Thyroid gland (tissue), 4 donors: Measurements from ENCODE around the gene MBNL2. TPM values are rescaled to one million over a fixed set of nuclear protein-coding genes. Genes with fewer than 3 reads are reported as not detected.
A peak's percentile ranks its signal among the peaks of the same experiment; 100 is the strongest.

ENCODE experiments used
- DNase-seq, 2 donors: peaks; one replicate each; pipeline ENCODE4 v3.0.0-alpha.2; 2019
- H3K27ac ChIP-seq, 3 donors: fragments of 200-600 bp; sonication (generic); 1 replicate in 2 of 3; 2 replicates in 1 of 3; pipeline ENCODE4 v1.5.1; 2016 to 2019; ENCODE audit warnings: mild to moderate bottlenecking in 1 of 3, moderate library complexity in 1 of 3
- H3K27me3 ChIP-seq: fragments of 200-600 bp; sonication (generic); one replicate; pipeline ENCODE4 v1.5.1; 2019
- H3K36me3 ChIP-seq, 2 donors: fragments of 200-600 bp; sonication (generic); one replicate each; pipeline ENCODE4 v1.5.1; 2016 to 2019
- H3K4me1 ChIP-seq, 2 donors: fragments of 200-600 bp; sonication (generic); one replicate each; pipeline ENCODE4 v1.5.1; 2017 to 2019
- H3K4me3 ChIP-seq, 3 donors: fragments of 200-600 bp; sonication (generic); replicated peaks in 1 of 3; 1 replicate in 2 of 3; 2 replicates in 1 of 3; pipeline ENCODE4 v1.5.1; 2016; ENCODE audit warnings: mild to moderate bottlenecking in 1 of 3
- H3K9me3 ChIP-seq: fragments of 200-600 bp; sonication (generic); one replicate; pipeline ENCODE4 v1.5.1; 2017
- POLR2A ChIP-seq, 2 donors: fragments of 450-650 bp; IDR thresholded peaks; one replicate each; pipeline ENCODE4 v1.6.1; 2017; ENCODE audit warnings: antibody characterized with exemption in 2 of 2, mild to moderate bottlenecking in 2 of 2, moderate library complexity in 1 of 2
- WGBS, 2 donors: methylation state at CpG; one replicate each; pipeline ENCODE4 v1.1.5; 2017; 5-methylcytosine and 5-hydroxymethylcytosine counted together
- intact Hi-C: fragments of 100-400 bp; cut with DNase I; formaldehyde crosslinking; loops from one replicate; pipeline ENCODE4 v1.15.1; 2023
- total RNA-seq, 4 donors: library from RNA; depleted of rRNA; stranded (reverse); fragments of >200 nt; gene quantifications; one replicate each; pipeline ENCODE4 v1.2.3, GENCODE V29; 2016
- TF ChIP-seq, protein P1 (sequence below), 6 experiments: fragments of 200-600 bp in 3 of 6; fragments of 450-650 bp in 3 of 6; sonication (generic) in 3 of 6; IDR thresholded peaks; one replicate each; pipeline ENCODE4 v1.5.1; 2016 to 2019; ENCODE audit warnings: antibody characterized with exemption in 6 of 6, mild to moderate bottlenecking in 2 of 6, inconsistent platforms in 1 of 6, moderate library complexity in 1 of 6

The MBNL2 gene
- total RNA-seq, 4 donors from 2014 or later = 93.4 to 99.9 (median 98.3) TPM

- no peaks in the 10 kb centered on the region for H3K9me3 ChIP-seq
- no peak for DNase-seq
- WGBS, 2 donors = 56 to 61% methylated on average over 4 of the region's 4 CpGs
- TF ChIP-seq, protein P1, sequence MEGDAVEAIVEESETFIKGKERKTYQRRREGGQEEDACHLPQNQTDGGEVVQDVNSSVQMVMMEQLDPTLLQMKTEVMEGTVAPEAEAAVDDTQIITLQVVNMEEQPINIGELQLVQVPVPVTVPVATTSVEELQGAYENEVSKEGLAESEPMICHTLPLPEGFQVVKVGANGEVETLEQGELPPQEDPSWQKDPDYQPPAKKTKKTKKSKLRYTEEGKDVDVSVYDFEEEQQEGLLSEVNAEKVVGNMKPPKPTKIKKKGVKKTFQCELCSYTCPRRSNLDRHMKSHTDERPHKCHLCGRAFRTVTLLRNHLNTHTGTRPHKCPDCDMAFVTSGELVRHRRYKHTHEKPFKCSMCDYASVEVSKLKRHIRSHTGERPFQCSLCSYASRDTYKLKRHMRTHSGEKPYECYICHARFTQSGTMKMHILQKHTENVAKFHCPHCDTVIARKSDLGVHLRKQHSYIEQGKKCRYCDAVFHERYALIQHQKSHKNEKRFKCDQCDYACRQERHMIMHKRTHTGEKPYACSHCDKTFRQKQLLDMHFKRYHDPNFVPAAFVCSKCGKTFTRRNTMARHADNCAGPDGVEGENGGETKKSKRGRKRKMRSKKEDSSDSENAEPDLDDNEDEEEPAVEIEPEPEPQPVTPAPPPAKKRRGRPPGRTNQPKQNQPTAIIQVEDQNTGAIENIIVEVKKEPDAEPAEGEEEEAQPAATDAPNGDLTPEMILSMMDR (IDR thresholded peaks at IDR 0.05) = no peak
- no peak for TF ChIP-seq POLR2A (IDR thresholded peaks at IDR 0.05)
- intact Hi-C loops = no loop called here
- no peaks in the 10 kb centered on the region for H3K36me3 ChIP-seq
- peak overlapping the region; percentile 97 to 100 (median 98) for H3K27ac ChIP-seq
- H3K4me3 ChIP-seq = peak overlapping the region in 2 of 3 donors; percentile 0 to 17
- H3K27me3 ChIP-seq = no peaks in the 10 kb centered on the region
- H3K4me1 ChIP-seq = peaks cover 34 to 53% of the 10 kb centered on the region in 2 donors
Measured at GRCh38 chr13:97225533-97225932, 3.4 kb downstream of the MBNL2 start.

DNA sequence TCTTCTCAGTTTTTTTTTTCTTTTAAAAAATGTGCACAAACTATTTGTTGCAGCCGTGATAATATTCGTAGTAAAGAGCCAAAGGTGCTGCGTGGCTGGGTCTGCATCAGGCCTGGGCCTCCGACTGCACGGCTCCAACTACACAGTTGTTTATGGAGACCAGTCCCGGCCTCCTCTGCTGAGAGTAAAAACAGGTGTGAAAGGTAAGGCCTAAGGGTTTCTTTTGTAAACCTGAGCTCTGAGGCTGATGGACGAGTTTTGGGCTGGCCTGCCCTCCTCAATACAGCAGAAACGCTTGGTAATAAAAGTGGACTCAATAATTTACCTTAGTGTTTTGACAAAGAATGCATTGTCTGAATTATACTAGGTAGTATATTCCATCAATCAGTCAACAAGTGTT, 3.9 kb downstream of the MBNL2 start:
- 48 to 52% methylated on average over 8 of the region's 8 CpGs for WGBS, 2 donors

DNA sequence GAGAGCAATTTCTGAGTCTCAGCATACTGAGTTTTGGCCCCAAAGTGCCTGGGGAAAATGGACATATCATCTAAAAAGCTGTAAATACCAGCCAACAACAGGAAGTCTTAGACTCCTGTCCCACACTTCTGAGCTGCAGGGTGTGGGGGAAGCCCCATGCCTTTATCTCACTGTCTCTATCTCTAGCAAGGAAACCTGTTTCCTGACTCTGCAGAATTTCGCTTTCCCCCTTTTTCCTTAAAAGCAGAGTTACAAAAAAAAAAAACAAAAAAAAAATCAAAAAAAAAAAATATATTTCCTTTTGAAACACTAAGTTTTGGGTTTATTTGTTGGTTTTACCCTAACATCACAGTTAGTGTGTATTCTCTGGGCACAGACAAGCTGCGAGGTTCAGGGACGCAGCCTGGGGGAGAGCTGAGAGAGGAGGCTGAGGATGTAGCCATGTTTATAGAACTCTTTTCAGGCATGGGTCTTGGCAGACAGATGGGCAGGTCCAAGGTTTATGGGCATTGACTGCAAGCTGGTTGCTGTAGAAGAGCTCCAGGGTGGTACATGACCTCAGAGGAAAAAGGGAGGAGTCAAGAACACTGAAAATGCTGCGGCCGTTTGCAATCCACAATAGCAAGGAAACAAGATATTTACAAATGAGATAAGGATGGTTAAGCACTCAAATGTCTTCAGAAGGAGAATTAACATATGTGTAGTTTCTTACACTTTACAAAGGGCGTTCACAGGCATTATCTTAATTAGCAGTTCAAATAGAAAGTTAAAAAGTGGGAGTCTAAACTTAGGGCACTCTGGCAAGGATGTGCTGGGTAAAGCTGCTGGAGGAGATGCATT, 4.9 kb downstream of the MBNL2 start:
- no peak for DNase-seq
- no peaks in the 10 kb centered on the region for H3K36me3 ChIP-seq
- 69 to 74% methylated on average over 6 of the region's 6 CpGs for WGBS, 2 donors
- peaks cover 34 to 47% of the 10 kb centered on the region in 2 donors for H3K4me1 ChIP-seq
- H3K4me3 ChIP-seq = no peak overlapping the region
- intact Hi-C loops = no loop called here
- H3K27me3 ChIP-seq = no peaks in the 10 kb centered on the region
- H3K9me3 ChIP-seq = no peaks in the 10 kb centered on the region
- peak overlapping the region in 1 of 3 donors; percentile 45 for H3K27ac ChIP-seq
- TF ChIP-seq POLR2A (IDR thresholded peaks at IDR 0.05) = no peak
- TF ChIP-seq, protein P1 (IDR thresholded peaks at IDR 0.05) = no peak

More for the DNA sequence above, 3.9 kb downstream of the MBNL2 start:
- Histone ChIP-seq H3K9me3 (no peaks in the 10 kb centered on the region), H3K4me1 (peaks cover 34 to 53% of the 10 kb centered on the region in 2 donors), H3K36me3 (no peaks in the 10 kb centered on the region), H3K27me3 (no peaks in the 10 kb centered on the region), H3K27ac (peak overlapping the region; percentile 97 to 100 (median 98)), H3K4me3 (peak overlapping the region in 1 of 3 donors; percentile 17)
- DNase-seq = peak; percentile 8 to 21
- intact Hi-C loops = no loop called here
- TF ChIP-seq, protein P1 (IDR thresholded peaks at IDR 0.05) = no peak
- peak in 1 of 2 donors; percentile 6 for TF ChIP-seq POLR2A (IDR thresholded peaks at IDR 0.05)

GRCh38 chr13:97228850-97229521, 6.9 kb downstream of the MBNL2 start:
- H3K27me3 ChIP-seq = no peaks in the 10 kb centered on the region
- no peak overlapping the region for H3K27ac ChIP-seq
- no peak overlapping the region for H3K4me3 ChIP-seq
- no peaks in the 10 kb centered on the region for H3K36me3 ChIP-seq
- intact Hi-C loops = no loop called here
- H3K4me1 ChIP-seq = peaks cover 39 to 53% of the 10 kb centered on the region in 2 donors
- 77 to 78% methylated on average over 3 of the region's 3 CpGs for WGBS, 2 donors
- no peaks in the 10 kb centered on the region for H3K9me3 ChIP-seq
- no peak for DNase-seq
- TF ChIP-seq, protein P1 (IDR thresholded peaks at IDR 0.05) = no peak

DNA sequence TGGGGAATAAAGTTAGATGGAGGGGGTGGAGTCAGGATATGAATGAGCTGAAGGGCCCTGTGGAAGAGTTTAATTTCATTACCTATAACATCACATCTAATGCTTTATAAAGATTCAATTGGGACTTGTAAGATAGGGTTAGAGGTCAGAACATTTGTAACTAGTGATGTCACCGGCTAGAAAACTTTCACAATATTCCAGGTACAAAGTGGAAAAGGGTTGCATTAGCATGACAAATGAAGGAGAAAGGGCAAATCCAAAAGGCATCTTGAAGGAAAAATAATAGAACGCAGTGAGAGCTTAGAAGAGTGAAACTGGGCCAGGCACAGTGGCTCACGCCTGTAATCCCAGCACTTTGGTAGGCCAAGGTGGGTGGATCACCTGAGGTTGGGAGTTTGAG, 7.6 kb downstream of the MBNL2 start:
- WGBS, 2 donors = 93 to 97% methylated on average over 3 of the region's 3 CpGs
- Histone ChIP-seq H3K4me3 (no peak overlapping the region), H3K27ac (no peak overlapping the region), H3K36me3 (no peaks in the 10 kb centered on the region), H3K27me3 (no peaks in the 10 kb centered on the region), H3K4me1 (peaks cover 38 to 53% of the 10 kb centered on the region in 2 donors), H3K9me3 (no peaks in the 10 kb centered on the region)
- DNase-seq = no peak
- intact Hi-C loops = loop anchor here (10.0 kb wide), 1 partner anchor 105 kb away; no protein-coding TSS in a partner anchor
- no peak for TF ChIP-seq POLR2A (IDR thresholded peaks at IDR 0.05)
- TF ChIP-seq, protein P1 (IDR thresholded peaks at IDR 0.05) = no peak
